Left lung (tissue), 10 donors: ENCODE measurements around the gene ZBTB20. TPM values are rescaled to one million over a fixed set of nuclear protein-coding genes. Genes with fewer than 3 reads are reported as not detected.

Experiments
- ATAC-seq: fragments of 200-7000 bp; cut with Tn5 transposase; one replicate; pipeline ENCODE4 v1.9.1; 2020; ENCODE audit warnings: moderate library complexity
- DNase-seq, 4 donors: peaks; one replicate each; pipeline ENCODE4 v3.0.0-alpha.2; 2013 to 2020
- H3K27ac ChIP-seq, 2 donors: fragments of 200-600 bp; sonication (generic) in 1 of 2; one replicate each; pipeline versions ENCODE4 v1.5.0 to v1.8.0; 2020 to 2021
- H3K27me3 ChIP-seq, 2 donors: fragments of 200-600 bp; sonication (generic) in 1 of 2; one replicate each; pipeline versions ENCODE4 v1.5.0 to v1.8.0; 2020 to 2021
- H3K36me3 ChIP-seq, 2 donors: fragments of 200-600 bp; sonication (generic) in 1 of 2; one replicate each; pipeline versions ENCODE4 v1.5.0 to v1.8.0; 2020 to 2021
- H3K4me1 ChIP-seq, 2 donors: fragments of 200-600 bp; one replicate each; pipeline ENCODE4 v1.8.0; 2021
- H3K4me3 ChIP-seq, 2 donors: fragments of 200-600 bp; sonication (generic) in 1 of 2; one replicate each; pipeline versions ENCODE4 v1.5.0 to v1.8.0; 2020 to 2021; ENCODE audit warnings: mild to moderate bottlenecking in 1 of 2
- H3K9me3 ChIP-seq, 2 donors: fragments of 200-600 bp; sonication (generic) in 1 of 2; one replicate each; pipeline versions ENCODE4 v1.5.0 to v1.8.0; 2020 to 2021
- CTCF ChIP-seq, 2 donors: fragments of 200-600 bp; sonication (generic) in 1 of 2; IDR thresholded peaks; one replicate each; pipeline versions ENCODE4 v1.5.0 to v1.8.0; 2021; ENCODE audit warnings: antibody characterized with exemption in 2 of 2
- intact Hi-C, 2 donors: fragments of 100-400 bp; cut with DNase I; formaldehyde crosslinking; loops; one replicate each; pipeline versions ENCODE4 v1.11.2 to v1.14.2; 2022
- polyA plus RNA-seq, 6 donors: library from polyadenylated mRNA; unstranded; fragments of 120-200 nt; gene quantifications; one replicate each; pipeline ENCODE4 v1.2.1, GENCODE V29; 2013; ENCODE audit not compliant: insufficient read length in 6 of 6
- total RNA-seq, 2 donors: library from RNA; stranded (reverse); fragmentation: NEBNext Ultra II Directional; extraction: Animal tissue kit (Norgen Biotek cat#: 25700); gene quantifications; one replicate each; pipeline ENCODE4 v1.2.1, GENCODE V29; 2021
- donor health status: DM: no; HTN: yes; CAD: no.
- donor health status: DM: no; HTN: no; CAD: no.

The ZBTB20 gene
- total and polyA plus RNA-seq, 8 donors: 1.1 to 63.5 (median 6.0) TPM

GRCh38 chr3:114351822-114352145 lies 795.3 kb downstream of the ZBTB20 start:
- intact Hi-C loops: no loop called here

GRCh38 chr3:114351123-114351821 lies 795.8 kb downstream of the ZBTB20 start:
- H3K36me3 ChIP-seq: peaks cover 0 to 29% of the 10 kb centered on the region in 2 donors
- H3K4me3 ChIP-seq: no peak overlapping the region
- no peaks in the 10 kb centered on the region for H3K27me3 ChIP-seq
- intact Hi-C loops: no loop called here
- peaks cover 0 to 6% of the 10 kb centered on the region in 2 donors for H3K9me3 ChIP-seq
- no peak overlapping the region for H3K27ac ChIP-seq
- H3K4me1 ChIP-seq: no peaks in the 10 kb centered on the region
- peak in 1 of 4 donors; percentile 65 for DNase-seq
- ATAC-seq: no peak
- no peak for TF ChIP-seq CTCF (IDR thresholded peaks at IDR 0.05)

More at GRCh38 chr3:114351822-114352145, 795.3 kb downstream of the ZBTB20 start:
- H3K9me3 ChIP-seq: peaks cover 0 to 6% of the 10 kb centered on the region in 2 donors
- DNase-seq (no peak), ATAC-seq (no peak)
- TF ChIP-seq CTCF (IDR thresholded peaks at IDR 0.05): no peak
- no peak overlapping the region for H3K4me3 ChIP-seq
- H3K36me3 ChIP-seq: peaks cover 0 to 29% of the 10 kb centered on the region in 2 donors
- H3K27ac ChIP-seq: no peak overlapping the region
- H3K4me1 ChIP-seq: no peaks in the 10 kb centered on the region
- H3K27me3 ChIP-seq: no peaks in the 10 kb centered on the region

DNA sequence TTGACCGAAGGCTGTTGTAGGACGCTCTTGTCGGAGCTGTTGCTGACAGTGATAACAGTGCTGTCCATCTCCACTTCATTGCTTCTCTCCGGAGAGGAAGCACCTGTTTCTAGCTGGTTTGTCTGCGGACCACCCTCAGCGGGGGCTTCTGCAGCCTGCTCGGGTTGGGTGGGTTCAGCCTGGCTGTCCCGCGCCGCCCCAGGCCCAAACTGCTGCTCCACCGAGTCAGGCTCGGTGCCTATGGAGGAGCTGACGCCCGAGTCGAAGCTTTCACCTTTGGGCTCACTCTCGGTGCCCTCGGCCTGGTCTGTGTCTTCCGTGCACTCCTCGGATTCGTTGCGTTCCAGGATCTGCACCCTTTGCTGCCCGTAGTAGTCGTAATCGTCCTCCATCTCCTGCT lies 796.4 kb downstream of the ZBTB20 start:
- Histone ChIP-seq H3K4me1 (no peaks in the 10 kb centered on the region), H3K9me3 (peaks cover 0 to 6% of the 10 kb centered on the region in 2 donors), H3K36me3 (peaks cover 0 to 29% of the 10 kb centered on the region in 2 donors), H3K27ac (no peak overlapping the region), H3K4me3 (no peak overlapping the region), H3K27me3 (no peaks in the 10 kb centered on the region)
- TF ChIP-seq CTCF (IDR thresholded peaks at IDR 0.05): no peak
- DNase-seq (peak in 1 of 4 donors; percentile 51), ATAC-seq (no peak)
- intact Hi-C loops: no loop called here

DNA sequence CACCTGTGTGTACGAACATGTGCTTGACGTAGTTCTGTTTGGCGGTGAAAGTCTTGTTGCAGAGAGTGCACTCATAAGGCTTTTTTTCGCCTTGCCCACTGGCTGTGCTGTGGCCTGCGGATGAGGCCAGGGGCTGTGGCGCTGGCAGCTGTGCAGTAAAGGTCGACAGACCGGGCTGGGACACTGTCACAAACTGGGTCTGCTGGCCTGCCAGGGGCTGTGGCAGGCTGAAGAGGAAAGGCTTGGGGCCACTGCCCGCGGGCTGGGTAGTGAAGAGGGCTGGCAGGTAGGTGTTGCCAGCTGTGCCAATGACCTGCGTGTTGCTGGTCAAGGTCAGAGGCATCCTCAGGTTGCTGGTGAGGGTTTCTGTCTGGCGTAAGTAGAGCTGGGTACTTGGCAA lies 796.8 kb downstream of the ZBTB20 start:
- no peak for ATAC-seq
- TF ChIP-seq CTCF (IDR thresholded peaks at IDR 0.05): no peak

DNA sequence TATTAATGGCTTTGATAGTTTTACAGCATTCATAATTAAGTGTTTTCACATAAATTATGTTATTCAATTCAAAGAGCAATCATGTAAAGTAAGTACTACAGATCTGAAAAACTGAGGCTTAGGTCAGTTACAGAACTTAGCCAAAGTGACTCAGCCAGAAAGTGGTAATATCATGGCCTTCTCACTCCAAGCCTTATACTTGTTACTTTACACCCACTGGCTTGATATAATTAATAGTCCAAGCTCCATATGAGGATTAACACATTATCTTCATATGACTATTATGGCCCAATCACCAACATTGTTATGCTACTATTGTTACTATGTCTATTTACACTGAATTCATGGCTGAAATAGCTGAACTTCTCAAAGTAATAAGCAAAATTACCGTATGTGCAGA lies 802.6 kb downstream of the ZBTB20 start:
- intact Hi-C loops: no loop called here
- TF ChIP-seq CTCF (IDR thresholded peaks at IDR 0.05): no peak
- ATAC-seq: no peak

More for the DNA sequence above, 796.8 kb downstream of the ZBTB20 start:
- Histone ChIP-seq H3K4me3 (no peak overlapping the region), H3K27ac (no peak overlapping the region), H3K27me3 (no peaks in the 10 kb centered on the region), H3K9me3 (peaks cover 0 to 6% of the 10 kb centered on the region in 2 donors), H3K4me1 (no peaks in the 10 kb centered on the region), H3K36me3 (peaks cover 0 to 29% of the 10 kb centered on the region in 2 donors)
- intact Hi-C loops: no loop called here
- DNase-seq: peak in 1 of 4 donors; percentile 68

More for the DNA sequence above, 802.6 kb downstream of the ZBTB20 start:
- Histone ChIP-seq H3K9me3 (no peaks in the 10 kb centered on the region), H3K4me1 (no peaks in the 10 kb centered on the region), H3K36me3 (peaks cover 0 to 10% of the 10 kb centered on the region in 2 donors), H3K4me3 (no peak overlapping the region), H3K27me3 (no peaks in the 10 kb centered on the region), H3K27ac (no peak overlapping the region)
- no peak for DNase-seq
